Rectal smooth muscle tissue (tissue), 1 donor: ENCODE data around the gene ADGRG4.
"Not testable (repeated sequence)": the region's sequence is repeated elsewhere in the genome, so short reads cannot be mapped to it uniquely, and the experiment has no call there.

Experiments used
- H3K27ac ChIP-seq: one replicate; pipeline ENCODE4 v1.7.0; 2013; ENCODE audit warnings: low read depth, low read length, inconsistent platforms
- H3K27me3 ChIP-seq: one replicate; pipeline ENCODE4 v1.7.0; 2013; ENCODE audit warnings: low read length; ENCODE audit not compliant: control insufficient read depth, insufficient read depth
- H3K36me3 ChIP-seq: one replicate; pipeline ENCODE4 v1.7.0; 2013; ENCODE audit warnings: low read length; ENCODE audit not compliant: control insufficient read depth, insufficient read depth
- H3K4me1 ChIP-seq: one replicate; pipeline ENCODE4 v1.7.0; 2013; ENCODE audit warnings: low read length; ENCODE audit not compliant: control insufficient read depth, insufficient read depth
- H3K4me3 ChIP-seq: one replicate; pipeline ENCODE4 v1.7.0; 2013; ENCODE audit warnings: low read length
- H3K9ac ChIP-seq: one replicate; pipeline ENCODE4 v1.7.0; 2013; ENCODE audit warnings: low read length

The ADGRG4 gene

GRCh38 chrX:136269921-136270320, 30.8 kb upstream of the ADGRG4 start:
- H3K4me3 ChIP-seq: no peak overlapping the region
- H3K4me1 ChIP-seq: no peaks in the 10 kb centered on the region
- no peaks in the 10 kb centered on the region for H3K27me3 ChIP-seq
- H3K27ac ChIP-seq: no peak overlapping the region
- no peak overlapping the region for H3K9ac ChIP-seq
- H3K36me3 ChIP-seq: no peaks in the 10 kb centered on the region

GRCh38 chrX:136271300-136271699, 29.5 kb upstream of the ADGRG4 start:
- Histone ChIP-seq H3K27ac (no peak overlapping the region), H3K36me3 (no peaks in the 10 kb centered on the region), H3K9ac (no peak overlapping the region), H3K4me3 (no peak overlapping the region), H3K4me1 (no peaks in the 10 kb centered on the region), H3K27me3 (no peaks in the 10 kb centered on the region)

- H3K9ac ChIP-seq: no peak overlapping the region
- no peak overlapping the region for H3K27ac ChIP-seq
- H3K4me3 ChIP-seq: no peak overlapping the region
Measured at GRCh38 chrX:136272325-136272724, 28.4 kb upstream of the ADGRG4 start.

DNA sequence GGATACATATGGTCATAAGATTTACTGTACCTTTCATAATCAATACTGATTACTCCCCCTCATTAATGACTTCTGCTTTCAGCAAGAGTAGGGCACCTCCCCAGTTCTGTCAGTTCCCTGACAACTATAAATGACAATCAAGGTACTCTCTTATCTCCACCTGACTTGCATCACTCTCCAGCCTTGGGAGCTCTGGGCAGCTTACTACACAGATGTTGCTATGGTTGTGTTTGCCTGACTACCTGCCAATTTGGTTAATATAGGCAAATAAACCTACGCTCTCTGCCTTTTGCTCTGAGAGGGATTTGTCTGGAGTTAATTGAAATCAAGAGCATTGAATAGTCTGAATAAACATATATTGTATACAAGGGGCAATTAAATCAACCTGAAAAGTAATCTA, 26.8 kb upstream of the ADGRG4 start:
- no peaks in the 10 kb centered on the region for H3K4me1 ChIP-seq
- H3K9ac ChIP-seq: no peak overlapping the region
- H3K36me3 ChIP-seq: no peaks in the 10 kb centered on the region
- H3K27ac ChIP-seq: no peak overlapping the region
- H3K4me3 ChIP-seq: no peak overlapping the region
- no peaks in the 10 kb centered on the region for H3K27me3 ChIP-seq

More at GRCh38 chrX:136272325-136272724, 28.4 kb upstream of the ADGRG4 start:
- Histone ChIP-seq H3K27me3 (no peaks in the 10 kb centered on the region), H3K36me3 (no peaks in the 10 kb centered on the region), H3K4me1 (no peaks in the 10 kb centered on the region)

DNA sequence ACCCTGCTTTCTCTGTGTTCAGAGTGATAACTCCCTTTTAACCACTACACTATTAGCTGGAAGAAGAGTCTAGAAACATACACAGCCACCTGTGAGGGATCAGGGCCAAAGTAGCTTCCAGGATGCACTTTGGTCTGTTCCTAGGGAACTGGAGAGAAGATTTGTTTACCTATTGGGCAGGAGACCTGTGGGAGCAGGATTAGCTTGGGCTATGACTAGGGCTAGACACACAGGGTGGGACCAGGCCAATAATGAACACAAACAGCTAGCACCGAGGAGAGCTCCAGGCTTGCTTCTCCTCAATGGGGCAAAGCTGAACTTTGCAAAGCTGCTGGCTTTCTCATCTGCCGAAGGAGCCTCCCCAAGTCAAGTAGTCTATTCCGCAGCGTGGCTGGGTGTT, 25.2 kb upstream of the ADGRG4 start:
- Histone ChIP-seq H3K4me3 (no peak overlapping the region), H3K4me1 (no peaks in the 10 kb centered on the region), H3K27ac (no peak overlapping the region), H3K9ac (no peak overlapping the region), H3K36me3 (no peaks in the 10 kb centered on the region), H3K27me3 (no peaks in the 10 kb centered on the region)

DNA sequence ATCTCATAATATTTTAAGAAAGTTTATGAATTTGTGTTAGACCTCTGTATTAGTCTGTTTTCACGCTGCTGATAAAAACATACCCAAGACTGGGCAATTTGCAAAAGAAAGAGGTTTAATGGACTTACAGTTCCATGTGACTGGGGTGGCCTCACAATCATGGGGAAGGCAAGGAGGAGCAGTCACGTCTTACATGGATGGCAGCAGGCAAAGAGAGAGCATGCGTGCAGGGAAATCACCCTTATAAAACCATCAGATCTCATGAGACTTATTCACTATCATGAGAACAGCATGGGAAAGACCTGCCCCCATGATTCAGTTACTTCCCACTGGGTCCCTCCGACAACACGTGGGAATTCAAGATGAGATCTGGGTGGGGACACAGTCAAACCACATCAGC, 14.4 kb upstream of the ADGRG4 start:
- not testable (repeated sequence) for H3K4me3 ChIP-seq, H3K36me3 ChIP-seq, H3K27ac ChIP-seq, H3K4me1 ChIP-seq, H3K27me3 ChIP-seq, H3K9ac ChIP-seq

- H3K9ac ChIP-seq: no peak overlapping the region
- H3K27me3 ChIP-seq: peaks cover 2% of the 10 kb centered on the region
- no peak overlapping the region for H3K4me3 ChIP-seq
- no peaks in the 10 kb centered on the region for H3K36me3 ChIP-seq
- no peak overlapping the region for H3K27ac ChIP-seq
- no peaks in the 10 kb centered on the region for H3K4me1 ChIP-seq
Measured at GRCh38 chrX:136291824-136292223, 8.9 kb upstream of the ADGRG4 start.

DNA sequence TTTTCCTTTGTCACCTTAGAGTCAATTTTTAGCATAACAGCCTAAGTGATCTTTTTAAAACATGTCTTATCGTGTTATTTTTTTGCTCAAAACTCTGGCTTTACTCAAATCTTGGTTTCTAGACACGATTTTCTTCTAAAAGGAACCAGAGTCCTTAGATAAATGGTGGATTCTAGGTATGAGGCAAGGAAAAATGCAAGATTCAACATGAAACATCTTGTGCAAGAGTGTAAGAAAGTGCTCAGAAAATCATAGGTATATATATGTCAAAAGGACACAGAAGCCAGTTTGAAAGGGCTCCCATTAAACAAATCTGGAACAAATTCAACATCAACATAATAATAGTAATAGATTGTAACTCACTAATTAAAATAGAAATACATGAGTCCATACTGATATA, 8.1 kb upstream of the ADGRG4 start:
- Histone ChIP-seq H3K27ac (no peak overlapping the region), H3K9ac (no peak overlapping the region), H3K4me3 (no peak overlapping the region), H3K4me1 (no peaks in the 10 kb centered on the region), H3K36me3 (no peaks in the 10 kb centered on the region), H3K27me3 (peaks cover 2% of the 10 kb centered on the region)

GRCh38 chrX:136295380-136295779, 5.4 kb upstream of the ADGRG4 start:
- Histone ChIP-seq H3K36me3 (no peaks in the 10 kb centered on the region), H3K27ac (no peak overlapping the region), H3K9ac (no peak overlapping the region), H3K27me3 (peaks cover 2% of the 10 kb centered on the region), H3K4me3 (no peak overlapping the region), H3K4me1 (no peaks in the 10 kb centered on the region)

DNA sequence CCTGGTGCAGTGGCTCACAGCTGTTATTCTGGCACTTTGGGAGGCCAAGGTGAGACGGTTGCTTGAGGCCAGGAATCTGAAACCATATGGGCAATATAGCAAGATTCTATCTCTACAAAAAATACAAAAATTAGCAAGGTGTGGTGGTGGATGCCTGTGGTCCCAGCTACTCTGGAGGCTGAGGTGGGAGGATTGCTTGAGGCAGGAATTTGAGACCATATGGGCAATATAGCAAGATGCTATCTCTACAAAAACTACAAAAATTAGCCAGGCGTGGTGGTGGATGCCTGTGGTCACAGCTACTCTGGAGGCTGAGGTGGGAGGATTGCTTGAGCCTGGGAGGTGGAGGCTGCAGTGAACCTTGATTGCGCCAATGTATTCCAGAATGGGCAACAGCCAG, 2.3 kb downstream of the ADGRG4 start:
- Histone ChIP-seq H3K4me3 (no peak overlapping the region), H3K9ac (no peak overlapping the region), H3K27me3 (no peaks in the 10 kb centered on the region), H3K36me3 (no peaks in the 10 kb centered on the region), H3K27ac (no peak overlapping the region), H3K4me1 (no peaks in the 10 kb centered on the region)

DNA sequence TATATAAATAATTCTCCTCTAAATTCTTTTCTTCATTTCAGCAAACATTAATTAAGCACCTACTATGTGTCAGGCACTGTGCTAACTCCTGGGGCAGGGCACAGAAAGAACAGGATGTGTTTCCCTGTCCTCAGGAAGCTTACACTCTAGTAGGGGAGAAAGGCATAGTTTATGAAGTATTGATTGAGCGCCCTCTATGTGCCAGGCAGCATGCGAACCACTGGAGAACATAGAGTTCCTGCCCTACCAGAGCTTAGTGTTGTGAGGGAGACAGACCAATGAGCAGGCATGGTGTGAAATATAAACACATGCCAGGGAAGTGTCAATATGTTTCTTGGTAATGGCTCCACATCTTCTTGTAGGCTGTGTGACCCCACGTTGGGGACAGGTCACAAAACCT, 3.7 kb downstream of the ADGRG4 start:
- Histone ChIP-seq H3K4me1 (no peaks in the 10 kb centered on the region), H3K27me3 (no peaks in the 10 kb centered on the region), H3K27ac (no peak overlapping the region), H3K4me3 (no peak overlapping the region), H3K36me3 (no peaks in the 10 kb centered on the region), H3K9ac (no peak overlapping the region)

DNA sequence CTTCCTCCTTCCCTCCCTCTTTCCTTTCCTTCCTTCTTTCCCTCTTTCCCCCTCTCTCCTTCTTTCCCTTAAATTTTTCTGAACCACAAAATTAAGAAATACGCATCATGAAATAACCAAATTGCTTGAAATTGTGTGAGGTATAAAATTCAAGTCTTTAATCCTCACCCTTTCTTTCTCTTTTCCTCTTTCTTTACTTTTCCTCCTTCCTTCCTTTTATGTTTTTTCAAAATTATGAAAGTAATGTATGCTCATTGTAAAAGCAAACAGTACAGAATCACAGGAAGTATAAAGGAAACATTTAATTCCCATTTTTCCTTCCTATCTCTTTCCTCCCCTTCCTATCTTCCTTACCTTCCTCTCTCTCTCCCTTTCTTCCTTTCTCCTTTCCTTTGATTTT, 5.4 kb downstream of the ADGRG4 start:
- H3K27ac ChIP-seq: no peak overlapping the region
- no peaks in the 10 kb centered on the region for H3K4me1 ChIP-seq
- no peak overlapping the region for H3K9ac ChIP-seq
- no peaks in the 10 kb centered on the region for H3K36me3 ChIP-seq
- H3K4me3 ChIP-seq: no peak overlapping the region
- no peaks in the 10 kb centered on the region for H3K27me3 ChIP-seq

- H3K36me3 ChIP-seq: no peaks in the 10 kb centered on the region
- H3K27ac ChIP-seq: no peak overlapping the region
- no peak overlapping the region for H3K4me3 ChIP-seq
- H3K27me3 ChIP-seq: no peaks in the 10 kb centered on the region
- H3K4me1 ChIP-seq: no peaks in the 10 kb centered on the region
- H3K9ac ChIP-seq: no peak overlapping the region
Measured at GRCh38 chrX:136307471-136307870, 6.7 kb downstream of the ADGRG4 start.

DNA sequence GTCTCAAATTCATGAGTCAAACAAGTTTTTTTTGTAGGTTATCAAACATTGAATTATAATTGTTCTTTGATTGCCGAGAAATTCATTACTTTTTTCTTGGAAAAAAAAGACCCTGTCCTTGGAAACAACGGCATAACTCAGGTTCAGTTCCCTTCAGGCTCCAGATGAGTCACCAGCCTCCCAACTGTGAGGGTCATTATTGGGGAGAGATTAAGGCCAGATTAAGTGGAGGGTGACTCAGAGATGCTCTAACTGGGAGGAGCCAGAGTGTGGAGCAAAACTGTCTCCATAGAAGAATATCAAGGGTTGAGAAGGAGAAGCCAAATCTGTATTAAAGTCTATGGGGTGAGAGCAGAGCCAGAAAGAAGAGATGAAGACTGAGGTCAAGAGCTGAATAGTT, 9.6 kb downstream of the ADGRG4 start:
- Histone ChIP-seq H3K4me1 (no peaks in the 10 kb centered on the region), H3K4me3 (no peak overlapping the region), H3K27ac (no peak overlapping the region), H3K9ac (no peak overlapping the region), H3K27me3 (no peaks in the 10 kb centered on the region), H3K36me3 (no peaks in the 10 kb centered on the region)
